Mucosa of stomach (tissue), 1 donor: ENCODE results near the gene STARD9.

ENCODE experiments used
- H3K27me3 ChIP-seq: one replicate; pipeline ENCODE4 v1.7.0; 2013; ENCODE audit warnings: mild to moderate bottlenecking, low read length; ENCODE audit not compliant: control insufficient read depth, insufficient read depth
- H3K36me3 ChIP-seq: one replicate; pipeline ENCODE4 v1.7.0; 2013; ENCODE audit warnings: low read length; ENCODE audit not compliant: control insufficient read depth, insufficient read depth
- H3K4me1 ChIP-seq: one replicate; pipeline ENCODE4 v1.7.0; 2013; ENCODE audit warnings: mild to moderate bottlenecking, low read length; ENCODE audit not compliant: control insufficient read depth, insufficient read depth
- H3K4me3 ChIP-seq: one replicate; pipeline ENCODE4 v1.7.0; 2013; ENCODE audit warnings: low read length
- H3K9ac ChIP-seq: one replicate; pipeline ENCODE4 v1.7.0; 2013; ENCODE audit warnings: mild to moderate bottlenecking, low read length, moderate library complexity
- H3K9me3 ChIP-seq: one replicate; pipeline ENCODE4 v1.7.0; 2013; ENCODE audit warnings: mild to moderate bottlenecking, low read length, moderate library complexity; ENCODE audit not compliant: control insufficient read depth
- donor health status: Pancreatic carcinoma.

STARD9 gene

DNA sequence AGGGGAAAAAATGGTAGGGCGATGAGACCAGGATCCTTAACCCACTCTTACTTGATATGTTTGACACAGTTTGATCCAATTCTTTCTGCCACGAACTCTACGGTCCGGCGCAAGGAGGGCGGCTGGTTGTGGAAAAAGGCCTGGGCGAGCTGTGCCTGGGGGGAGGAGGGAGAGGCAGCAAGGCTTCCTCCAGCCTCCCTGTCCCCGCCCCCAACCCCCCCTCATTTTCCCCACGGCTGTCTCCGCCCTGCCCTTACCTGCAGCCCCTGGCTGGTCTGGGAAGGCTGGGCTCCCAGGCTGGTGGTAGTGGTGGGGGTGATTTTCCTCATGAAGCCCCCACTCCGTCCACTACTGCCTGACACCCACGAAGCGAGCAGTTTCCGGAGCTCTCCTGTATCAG, 153.6 kb downstream of the STARD9 start:
- no peaks in the 10 kb centered on the region for H3K27me3 ChIP-seq
- H3K4me1 ChIP-seq = no peaks in the 10 kb centered on the region
- H3K36me3 ChIP-seq = peaks cover 28% of the 10 kb centered on the region
- no peak overlapping the region for H3K9ac ChIP-seq
- no peaks in the 10 kb centered on the region for H3K9me3 ChIP-seq
- H3K4me3 ChIP-seq = no peak overlapping the region

DNA sequence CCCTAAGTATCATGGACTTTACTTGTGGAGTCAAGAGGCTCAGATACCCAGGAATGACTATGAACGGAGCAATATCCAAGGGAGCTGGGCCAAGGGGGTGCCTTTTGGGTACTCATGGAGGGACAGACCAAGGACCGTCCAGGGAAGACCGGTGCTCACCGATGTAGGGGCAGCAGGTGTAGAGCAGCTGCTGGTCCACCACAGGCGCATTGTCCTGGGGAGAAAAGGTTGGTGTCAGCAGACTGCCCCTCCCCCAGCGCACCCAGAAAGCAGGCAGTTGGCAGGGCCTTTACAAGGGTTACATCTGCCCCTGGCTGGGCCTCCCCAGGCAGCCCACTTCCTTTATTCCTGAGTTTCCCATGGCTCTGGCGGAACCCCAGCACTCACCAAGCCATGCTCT, 154.0 kb downstream of the STARD9 start:
- Histone ChIP-seq H3K4me1 (no peaks in the 10 kb centered on the region), H3K9ac (no peak overlapping the region), H3K4me3 (no peak overlapping the region), H3K27me3 (no peaks in the 10 kb centered on the region), H3K36me3 (peaks cover 28% of the 10 kb centered on the region), H3K9me3 (no peaks in the 10 kb centered on the region)

DNA sequence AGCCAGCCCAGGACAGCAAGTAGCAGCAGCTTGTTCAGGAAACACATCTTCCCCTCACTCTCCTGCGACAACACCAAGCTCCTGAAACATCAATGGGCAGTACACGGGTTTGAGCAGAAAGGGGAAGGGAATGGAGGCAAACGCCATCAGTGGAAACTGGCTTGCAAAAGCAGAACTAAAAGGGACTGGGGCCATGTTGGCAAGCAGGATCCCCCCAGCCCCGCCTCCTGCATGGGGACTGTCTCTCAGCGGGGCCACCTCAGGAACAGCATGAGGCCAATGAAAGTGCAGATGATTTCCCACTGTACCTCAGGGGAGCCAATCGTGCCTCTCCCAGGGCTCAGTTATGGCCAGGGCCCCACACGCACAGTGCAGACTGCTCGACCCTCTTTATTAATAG, 154.7 kb downstream of the STARD9 start:
- H3K9me3 ChIP-seq = no peaks in the 10 kb centered on the region
- no peaks in the 10 kb centered on the region for H3K4me1 ChIP-seq
- no peak overlapping the region for H3K4me3 ChIP-seq
- no peaks in the 10 kb centered on the region for H3K27me3 ChIP-seq
- H3K36me3 ChIP-seq = peaks cover 28% of the 10 kb centered on the region
- H3K9ac ChIP-seq = no peak overlapping the region

DNA sequence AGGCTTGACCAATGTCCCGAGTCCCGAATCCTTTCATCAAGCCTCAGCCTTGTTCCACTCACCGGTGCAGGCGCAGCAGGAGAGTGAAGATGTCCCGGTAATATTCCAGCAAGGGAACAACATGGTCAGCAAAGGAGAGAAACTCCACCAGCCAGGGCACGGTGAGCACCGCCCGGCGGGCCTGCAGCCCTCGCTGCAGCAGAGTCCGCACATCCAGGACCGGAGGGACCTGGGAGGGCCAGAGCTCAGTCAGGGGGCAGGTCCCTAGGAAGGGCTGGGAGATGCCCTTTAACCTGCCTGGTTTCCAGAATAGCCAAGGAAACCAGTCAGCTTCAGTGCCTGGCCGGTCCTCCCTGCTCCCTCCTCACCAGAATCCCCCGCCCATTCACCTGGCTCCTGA, 155.1 kb downstream of the STARD9 start:
- Histone ChIP-seq H3K27me3 (no peaks in the 10 kb centered on the region), H3K4me3 (no peak overlapping the region), H3K9me3 (no peaks in the 10 kb centered on the region), H3K36me3 (peaks cover 28% of the 10 kb centered on the region), H3K9ac (no peak overlapping the region), H3K4me1 (peaks cover under 1% of the 10 kb centered on the region)

DNA sequence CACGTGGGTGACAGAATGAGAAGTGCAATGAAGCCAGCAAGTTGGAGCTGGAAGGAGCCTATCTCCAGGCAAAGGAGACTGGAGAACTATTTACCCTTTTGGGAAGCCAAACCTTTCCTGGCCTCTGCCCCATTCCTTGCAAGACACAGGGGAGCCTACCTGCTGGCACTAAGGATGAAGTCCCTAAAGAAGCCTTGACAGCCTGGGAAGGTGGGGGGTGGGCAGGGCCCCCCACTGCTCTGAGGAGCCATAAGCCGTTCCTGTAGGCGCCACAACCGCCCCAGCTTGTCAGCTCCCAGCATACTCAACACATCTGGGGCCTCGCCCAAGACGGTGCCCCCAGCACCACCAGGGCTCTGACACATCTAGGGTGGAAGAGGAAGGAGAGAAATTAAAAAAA, 156.1 kb downstream of the STARD9 start:
- no peak overlapping the region for H3K9ac ChIP-seq
- H3K9me3 ChIP-seq = no peaks in the 10 kb centered on the region
- H3K36me3 ChIP-seq = peaks cover 23% of the 10 kb centered on the region
- H3K4me1 ChIP-seq = peaks cover 7% of the 10 kb centered on the region
- H3K4me3 ChIP-seq = no peak overlapping the region
- H3K27me3 ChIP-seq = no peaks in the 10 kb centered on the region

DNA sequence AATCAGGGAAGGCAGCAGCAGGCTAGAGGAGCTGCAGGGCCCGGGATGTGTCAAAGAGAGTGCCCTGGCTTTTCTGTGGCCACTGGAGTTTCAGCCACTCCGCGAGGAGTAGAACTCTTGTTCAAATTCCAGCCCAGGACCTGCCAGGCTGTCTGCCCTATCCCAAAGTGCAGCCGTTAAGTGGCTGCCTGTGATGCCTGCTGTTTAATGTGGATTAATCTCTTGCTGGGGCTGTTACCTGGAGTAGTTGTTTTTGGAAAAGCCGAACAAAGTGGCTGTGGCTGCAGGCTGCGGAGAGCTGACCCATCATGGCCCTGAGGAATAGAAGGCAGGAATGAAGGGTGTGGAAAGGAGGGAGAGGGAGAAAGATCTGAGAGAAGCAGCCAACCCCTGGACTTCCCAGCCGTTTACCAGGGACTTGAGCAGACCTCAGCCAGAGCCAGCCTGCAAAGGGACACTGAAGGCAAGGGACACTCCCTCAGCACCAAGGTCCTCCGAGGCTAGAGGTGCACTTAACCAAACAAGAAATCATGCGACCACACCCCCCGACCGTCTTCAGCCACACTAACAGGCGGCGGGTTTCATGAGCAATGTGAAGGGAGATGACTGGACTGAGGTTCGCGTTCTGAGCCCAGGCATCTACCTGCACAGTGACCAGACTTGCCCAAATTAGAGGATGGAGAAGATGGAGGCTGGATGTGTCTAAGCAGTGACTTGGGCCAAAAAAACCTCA, 156.9 kb downstream of the STARD9 start:
- Histone ChIP-seq H3K9ac (no peak overlapping the region), H3K27me3 (no peaks in the 10 kb centered on the region), H3K4me3 (no peak overlapping the region), H3K4me1 (peaks cover 7% of the 10 kb centered on the region), H3K9me3 (no peaks in the 10 kb centered on the region), H3K36me3 (peaks cover 23% of the 10 kb centered on the region)

DNA sequence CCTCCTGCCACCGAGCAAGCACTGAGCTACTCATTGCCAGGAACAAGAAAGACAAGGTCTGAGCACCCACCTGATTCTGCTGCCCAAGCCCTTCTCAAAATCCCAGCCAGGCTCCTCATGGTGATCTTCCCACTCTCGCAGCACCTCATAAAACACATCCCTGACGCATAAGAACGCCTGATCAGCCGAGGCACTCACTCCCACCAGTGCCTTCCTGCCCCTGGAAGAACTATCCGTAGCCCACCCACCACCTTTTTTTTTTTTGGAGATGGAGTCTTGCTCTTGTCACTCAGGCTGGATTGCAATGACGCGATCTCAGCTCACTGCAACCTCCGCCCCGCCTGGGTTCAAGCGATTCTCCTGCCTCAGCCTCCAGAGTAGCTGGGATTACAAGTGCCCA, 157.6 kb downstream of the STARD9 start:
- Histone ChIP-seq H3K9ac (no peak overlapping the region), H3K36me3 (peaks cover 23% of the 10 kb centered on the region), H3K4me3 (no peak overlapping the region), H3K4me1 (peaks cover 11% of the 10 kb centered on the region), H3K9me3 (no peaks in the 10 kb centered on the region), H3K27me3 (no peaks in the 10 kb centered on the region)

DNA sequence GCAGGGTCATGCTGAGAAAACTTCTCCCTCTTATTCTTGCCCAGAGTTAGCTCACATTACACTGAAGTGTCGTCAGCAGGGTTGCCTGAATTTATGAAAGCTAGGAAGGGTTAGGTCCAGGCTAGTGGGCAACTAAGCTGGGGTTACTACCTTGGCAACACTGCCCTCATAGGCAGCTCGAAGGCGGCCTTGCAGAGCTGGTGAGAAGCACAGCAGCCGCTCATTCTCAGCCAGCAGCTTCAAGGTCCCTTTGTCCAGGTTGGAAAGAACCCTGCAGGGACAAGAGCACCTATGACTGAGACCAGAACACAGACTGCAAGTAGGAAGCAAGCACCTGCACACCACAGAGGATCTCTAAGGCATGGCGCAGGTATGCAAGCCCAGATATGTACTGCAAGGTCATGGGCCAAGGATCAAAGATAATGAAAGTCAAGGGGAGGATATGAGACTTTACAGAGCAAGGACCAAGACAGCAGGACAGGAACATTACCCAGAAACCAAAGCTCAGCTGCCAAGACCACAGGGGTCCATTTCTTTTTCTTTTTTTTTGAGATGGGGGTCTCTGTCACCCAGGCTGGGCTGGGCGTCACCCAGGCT, 158.8 kb downstream of the STARD9 start:
- peaks cover 15% of the 10 kb centered on the region for H3K36me3 ChIP-seq
- no peak overlapping the region for H3K9ac ChIP-seq
- H3K4me1 ChIP-seq = peaks cover 11% of the 10 kb centered on the region
- no peak overlapping the region for H3K4me3 ChIP-seq
- no peaks in the 10 kb centered on the region for H3K9me3 ChIP-seq
- H3K27me3 ChIP-seq = no peaks in the 10 kb centered on the region

DNA sequence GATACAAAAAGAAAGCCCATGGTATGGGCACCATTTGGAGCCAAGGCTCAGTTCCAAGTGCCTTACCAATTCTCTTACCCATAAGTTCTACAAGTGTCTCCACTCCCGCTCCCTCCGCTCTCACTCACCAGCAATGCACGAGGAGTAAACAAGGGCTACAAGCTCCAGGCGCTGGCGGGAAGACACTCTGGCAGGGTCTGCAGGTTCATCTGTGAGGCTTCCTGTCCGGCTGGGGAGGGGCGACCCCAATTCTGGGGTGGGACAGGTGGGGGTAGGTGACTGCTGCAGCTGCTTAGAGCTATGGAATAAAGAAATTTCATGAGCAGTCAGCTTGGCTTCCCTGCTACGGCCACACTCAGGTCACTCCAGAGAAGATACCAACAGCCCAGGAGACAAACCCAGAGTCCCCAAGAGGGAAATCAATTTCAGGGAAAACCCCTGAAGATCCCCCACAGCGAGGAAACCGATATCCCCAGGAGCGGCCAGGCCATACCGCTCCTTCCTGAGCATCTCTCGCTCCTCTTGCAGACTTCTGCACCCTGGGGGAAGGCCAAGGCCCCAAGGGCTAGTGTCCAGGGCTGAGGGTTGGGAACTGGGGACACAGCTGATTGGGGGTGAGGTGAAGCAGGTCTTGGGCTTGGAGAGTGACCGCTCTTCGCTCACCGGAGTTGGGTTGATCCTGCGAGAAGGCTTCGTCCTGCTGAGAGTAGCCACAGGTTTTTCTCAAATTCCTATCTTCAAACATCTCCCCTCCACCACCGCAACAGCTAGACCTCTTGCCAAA, 160.2 kb downstream of the STARD9 start:
- H3K4me3 ChIP-seq = no peak overlapping the region
- H3K36me3 ChIP-seq = peaks cover 7% of the 10 kb centered on the region
- H3K4me1 ChIP-seq = peaks cover 11% of the 10 kb centered on the region
- no peaks in the 10 kb centered on the region for H3K9me3 ChIP-seq
- no peaks in the 10 kb centered on the region for H3K27me3 ChIP-seq
- H3K9ac ChIP-seq = peak overlapping the region; percentile 80

DNA sequence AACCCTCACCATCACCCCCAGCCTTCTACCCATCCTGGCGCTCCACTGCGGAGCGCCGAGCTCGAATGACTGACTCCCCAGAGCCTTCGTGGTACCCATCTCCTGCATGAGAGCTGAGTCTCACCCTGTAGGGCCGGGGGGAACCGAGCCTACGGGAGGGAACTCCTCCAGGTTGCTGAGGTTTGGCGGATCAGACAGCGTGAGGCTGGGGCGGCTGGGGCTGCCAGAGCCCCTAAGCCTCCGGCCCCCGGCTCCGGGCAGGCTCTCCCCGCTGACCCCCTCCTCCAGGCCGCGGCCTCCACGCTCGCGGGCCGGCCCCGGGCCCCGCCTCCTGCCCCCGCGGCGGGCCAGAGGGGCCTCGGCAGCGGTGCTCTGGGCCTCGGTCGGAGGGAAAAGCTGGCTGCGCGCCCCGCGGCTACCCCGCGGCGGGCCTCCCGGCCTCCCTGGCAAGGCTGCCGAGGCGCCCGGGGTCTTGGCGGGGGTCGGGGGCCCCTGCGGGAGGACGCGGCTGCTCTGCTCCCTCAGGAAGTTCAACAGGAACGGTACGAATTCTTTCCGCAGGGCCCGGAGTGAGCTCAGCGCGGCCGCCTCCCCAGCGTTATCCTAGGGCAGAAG, 160.9 kb downstream of the STARD9 start:
- Histone ChIP-seq H3K4me3 (peak overlapping the region; percentile 46), H3K4me1 (peaks cover 11% of the 10 kb centered on the region), H3K9ac (peak overlapping the region; percentile 80), H3K36me3 (peaks cover 7% of the 10 kb centered on the region), H3K9me3 (no peaks in the 10 kb centered on the region), H3K27me3 (no peaks in the 10 kb centered on the region)

DNA sequence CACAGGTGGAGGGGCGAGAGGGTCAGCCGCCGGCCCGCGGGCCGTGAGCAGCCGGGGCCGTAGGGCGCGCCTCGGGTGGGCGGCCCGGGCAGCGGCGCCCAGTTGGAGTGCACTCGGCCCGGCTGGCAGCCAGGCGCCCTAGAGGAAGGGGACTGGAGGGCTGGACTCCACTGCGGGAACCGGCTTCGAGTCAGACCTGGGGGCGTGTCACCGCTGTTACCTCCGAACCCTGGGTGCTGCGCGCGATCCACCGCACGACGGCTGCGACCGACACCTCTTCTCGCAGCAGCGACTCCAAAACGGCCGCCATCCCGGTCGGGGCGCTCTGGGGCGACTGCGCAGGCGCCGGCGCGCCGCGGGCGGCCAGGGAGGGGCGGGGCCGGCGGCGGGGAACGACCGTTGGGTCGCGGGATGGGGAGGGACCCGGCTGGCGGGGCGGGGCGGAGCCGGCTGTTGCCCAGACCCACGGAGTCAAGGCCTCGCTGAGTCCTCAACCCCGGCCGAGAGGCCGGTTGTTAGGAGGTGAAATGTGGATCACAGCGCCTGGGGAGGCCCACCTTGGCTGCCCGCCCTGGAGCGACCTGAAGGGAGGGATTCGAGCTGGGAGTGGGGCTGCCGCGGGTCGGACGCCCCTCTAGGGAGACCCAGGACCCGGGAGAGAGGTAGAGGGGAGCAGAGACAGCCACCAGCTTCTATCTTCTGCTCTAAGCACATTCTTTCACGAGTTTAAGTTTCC, 161.6 kb downstream of the STARD9 start, which contains the start of gene CDAN1:
TSS of gene CDAN1 (minus strand) at position 336 of the 736 bp plus-strand sequence. CDS start at position 310, 26 bp downstream.
- peaks cover 11% of the 10 kb centered on the region for H3K4me1 ChIP-seq
- peak within 1 kb of the TSS; percentile 74 for H3K4me3 ChIP-seq
- peaks cover 6% of the 10 kb centered on the region for H3K36me3 ChIP-seq
- H3K27me3 ChIP-seq = no peaks in the 10 kb centered on the region
- no peaks in the 10 kb centered on the region for H3K9me3 ChIP-seq
- H3K9ac ChIP-seq = peak within 1 kb of the TSS; percentile 86
